CD8-positive, alpha-beta memory T cell (primary cell): ENCODE data around the gene FANCC. TPM values are rescaled to one million over a fixed set of nuclear protein-coding genes. Genes with fewer than 3 reads are reported as not detected.

ENCODE experiments used
- CTCF ChIA-PET: fragments of 350-600 bp; sonication (Branson Sonifier 250); formaldehyde crosslinking; loops from one replicate; lab custom pipeline; 2021; ENCODE audit warnings: antibody characterized with exemption; lab: Charles Lee
- POLR2A ChIA-PET: fragments of 350-600 bp; sonication (Branson Sonifier 250); formaldehyde crosslinking; loops from one replicate; lab custom pipeline; 2021; ENCODE audit warnings: antibody characterized with exemption; lab: Charles Lee
- DNase-seq, 5 donors: peaks; one replicate each; pipeline versions ENCODE4 v3.0.0 to v3.0.0-alpha.2; 2020 to 2022; ENCODE audit warnings: mixed read lengths in 1 of 5
- H3K27ac ChIP-seq: one replicate; pipeline ENCODE4 v1.7.0; 2013; ENCODE audit warnings: low read depth, mild to moderate bottlenecking, low read length, moderate library complexity
- H3K27me3 ChIP-seq: 2 replicates; pipeline ENCODE4 v1.7.0; 2013; ENCODE audit warnings: low read length, mild to moderate bottlenecking; ENCODE audit not compliant: insufficient read depth, poor library complexity, severe bottlenecking
- H3K36me3 ChIP-seq: 2 replicates; pipeline ENCODE4 v1.7.0; 2013; ENCODE audit warnings: mild to moderate bottlenecking, low read length, moderate library complexity; ENCODE audit not compliant: insufficient read depth
- H3K4me1 ChIP-seq: 2 replicates; pipeline ENCODE4 v1.7.0; 2013; ENCODE audit warnings: mild to moderate bottlenecking, low read length, moderate library complexity; ENCODE audit not compliant: insufficient read depth
- H3K4me3 ChIP-seq: 2 replicates; pipeline ENCODE4 v1.7.0; 2013; ENCODE audit warnings: mild to moderate bottlenecking, low read length
- H3K9me3 ChIP-seq: 2 replicates; pipeline ENCODE4 v1.7.0; 2013; ENCODE audit warnings: mild to moderate bottlenecking, low read length
- H3K27ac Mint-ChIP-seq, 8 donors: one replicate each; pipeline ENCODE4 v1.8.0; 2020 to 2021; ENCODE audit warnings: mixed read lengths in 8 of 8, mild to moderate bottlenecking in 6 of 8, inconsistent platforms in 3 of 8, moderate library complexity in 3 of 8
- H3K27me3 Mint-ChIP-seq, 2 donors: one replicate each; pipeline ENCODE4 v1.8.0; 2020 to 2021; ENCODE audit warnings: mixed read lengths in 2 of 2, mild to moderate bottlenecking in 1 of 2, moderate library complexity in 1 of 2
- H3K36me3 Mint-ChIP-seq, 3 donors: one replicate each; pipeline ENCODE4 v1.8.0; 2020 to 2021; ENCODE audit warnings: mixed read lengths in 3 of 3, inconsistent platforms in 1 of 3, mild to moderate bottlenecking in 1 of 3
- H3K4me1 Mint-ChIP-seq, 3 donors: one replicate each; pipeline ENCODE4 v1.8.0; 2020 to 2021; ENCODE audit warnings: mixed read lengths in 3 of 3, inconsistent platforms in 1 of 3, mild to moderate bottlenecking in 1 of 3
- H3K4me3 Mint-ChIP-seq, 7 donors: one replicate each; pipeline ENCODE4 v1.8.0; 2020 to 2021; ENCODE audit warnings: mixed read lengths in 7 of 7, mild to moderate bottlenecking in 6 of 7, moderate library complexity in 4 of 7, inconsistent platforms in 2 of 7
- H3K9me3 Mint-ChIP-seq, 5 donors: one replicate each; pipeline ENCODE4 v1.8.0; 2020 to 2022; ENCODE audit warnings: mixed read lengths in 5 of 5, mild to moderate bottlenecking in 3 of 5, moderate library complexity in 2 of 5, inconsistent platforms in 1 of 5
- polyA plus RNA-seq: library from polyadenylated mRNA; unstranded; fragments of 300-500 nt; fragmentation: Illumina TruSeq; gene quantifications from one replicate; pipeline ENCODE4 v1.2.3, GENCODE V29; 2021
- total RNA-seq, 2 experiments: library from RNA; stranded (reverse); gene quantifications; one replicate each; pipeline ENCODE4 v1.2.3, GENCODE V29; 2021

Gene FANCC
- total and polyA plus RNA-seq, 3 experiments from 2014 or later = 2.7 to 18.5 (median 18.0) TPM

DNA sequence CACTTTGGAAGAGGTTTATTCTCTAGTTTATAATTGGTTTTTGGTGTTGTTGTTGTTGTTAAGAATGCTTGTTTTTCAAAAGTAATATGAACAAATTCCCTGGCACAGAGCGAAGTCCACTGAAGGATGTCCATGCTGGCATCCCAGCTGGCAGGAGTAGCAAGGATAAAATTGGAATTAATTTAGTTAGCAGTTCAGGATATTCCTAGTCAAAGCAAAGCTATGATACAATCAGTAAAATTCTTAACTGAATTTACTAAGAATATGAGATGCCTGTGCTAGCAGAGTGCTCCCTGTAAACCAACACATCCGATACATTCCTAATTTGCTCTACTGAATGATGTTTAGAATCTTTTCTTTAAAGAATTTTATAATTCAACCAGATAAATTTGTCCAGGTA is 161.4 kb downstream of the FANCC start:
- Mint-ChIP-seq H3K4me1 (no peaks in the 10 kb centered on the region), H3K27ac (no peak overlapping the region), H3K36me3 (peaks cover 0 to 5% (median 0%) of the 10 kb centered on the region in 3 donors), H3K4me3 (no peak overlapping the region), H3K9me3 (no peaks in the 10 kb centered on the region), H3K27me3 (no peaks in the 10 kb centered on the region)
- ChIA-PET POLR2A (no interaction called here), CTCF (no interaction called here)
- no peaks in the 10 kb centered on the region for H3K9me3 ChIP-seq
- H3K27me3 ChIP-seq = no peaks in the 10 kb centered on the region
- H3K4me3 ChIP-seq = no peak overlapping the region
- no peak for DNase-seq
- no peaks in the 10 kb centered on the region for H3K36me3 ChIP-seq
- H3K4me1 ChIP-seq = no peaks in the 10 kb centered on the region
- H3K27ac ChIP-seq = no peak overlapping the region

DNA sequence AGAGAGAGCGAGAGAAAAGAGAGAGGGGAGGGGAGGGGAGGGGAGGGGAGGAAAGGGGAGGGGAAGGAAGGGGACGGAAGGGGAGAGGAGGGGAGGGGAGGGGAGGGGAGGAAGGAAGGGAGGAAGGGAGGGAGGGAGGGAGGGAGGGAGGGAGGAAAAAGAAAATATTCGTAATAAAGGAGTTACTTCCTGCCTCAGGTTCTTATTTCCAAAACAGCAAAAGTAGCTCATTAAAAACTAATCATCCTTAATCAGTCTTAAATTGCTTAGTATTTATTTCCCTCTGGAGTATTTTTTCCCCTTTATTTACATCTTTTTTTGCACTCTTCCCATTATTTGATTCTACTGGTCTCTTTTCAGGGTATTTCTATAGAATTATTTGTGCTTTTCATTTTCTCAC is 162.3 kb downstream of the FANCC start:
- H3K27me3 ChIP-seq = no peaks in the 10 kb centered on the region
- no peak overlapping the region for H3K27ac ChIP-seq
- H3K4me3 ChIP-seq = no peak overlapping the region
- H3K4me1 ChIP-seq = no peaks in the 10 kb centered on the region
- Mint-ChIP-seq H3K4me3 (no peak overlapping the region), H3K27me3 (no peaks in the 10 kb centered on the region), H3K36me3 (no peaks in the 10 kb centered on the region), H3K4me1 (no peaks in the 10 kb centered on the region), H3K9me3 (no peaks in the 10 kb centered on the region), H3K27ac (peak overlapping the region in 1 of 8 donors; percentile 25)
- no peaks in the 10 kb centered on the region for H3K9me3 ChIP-seq
- no peak for DNase-seq
- H3K36me3 ChIP-seq = no peaks in the 10 kb centered on the region
- CTCF ChIA-PET = no interaction called here
- POLR2A ChIA-PET = no interaction called here

DNA sequence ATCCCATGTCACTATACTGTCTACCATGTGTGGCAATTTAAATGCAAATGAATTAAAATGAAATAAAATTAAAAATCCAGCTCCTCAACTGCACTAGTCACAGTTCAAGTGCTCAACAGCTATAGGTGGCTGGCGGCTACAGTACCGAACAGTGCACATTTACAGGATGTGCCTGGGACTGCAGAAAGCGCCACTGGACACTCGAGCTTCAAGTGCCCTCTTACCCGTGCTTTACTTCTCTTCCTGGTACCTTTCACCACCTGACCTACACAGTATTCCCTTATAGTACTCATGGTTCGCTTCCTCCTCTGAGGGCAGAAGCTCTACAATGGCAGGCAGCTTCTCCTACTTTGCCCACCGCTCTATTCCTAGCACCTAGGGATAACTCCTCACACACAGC is 166.6 kb downstream of the FANCC start:
- Mint-ChIP-seq H3K4me3 (no peak overlapping the region), H3K9me3 (no peaks in the 10 kb centered on the region), H3K27ac (peak overlapping the region in 1 of 8 donors; percentile 21), H3K27me3 (no peaks in the 10 kb centered on the region), H3K4me1 (no peaks in the 10 kb centered on the region), H3K36me3 (no peaks in the 10 kb centered on the region)
- ChIA-PET POLR2A (no interaction called here), CTCF (interaction anchor here (1.4 kb wide), 1 partner anchor 23 kb away, joined by 6 read pairs; no protein-coding TSS in a partner anchor)
- Histone ChIP-seq H3K27me3 (no peaks in the 10 kb centered on the region), H3K27ac (no peak overlapping the region), H3K36me3 (no peaks in the 10 kb centered on the region), H3K9me3 (no peaks in the 10 kb centered on the region), H3K4me3 (no peak overlapping the region), H3K4me1 (no peaks in the 10 kb centered on the region)
- DNase-seq = no peak

- no peaks in the 10 kb centered on the region for H3K27me3 Mint-ChIP-seq
- no peaks in the 10 kb centered on the region for H3K9me3 Mint-ChIP-seq
- Histone ChIP-seq H3K4me1 (no peaks in the 10 kb centered on the region), H3K4me3 (no peak overlapping the region), H3K27me3 (no peaks in the 10 kb centered on the region), H3K27ac (no peak overlapping the region), H3K9me3 (no peaks in the 10 kb centered on the region), H3K36me3 (no peaks in the 10 kb centered on the region)
- no peaks in the 10 kb centered on the region for H3K4me1 Mint-ChIP-seq
- H3K27ac Mint-ChIP-seq = no peak overlapping the region
- H3K36me3 Mint-ChIP-seq = peaks cover 0 to 4% (median 2%) of the 10 kb centered on the region in 3 donors
- ChIA-PET POLR2A (no interaction called here), CTCF (no interaction called here)
- no peak for DNase-seq
- no peak overlapping the region for H3K4me3 Mint-ChIP-seq
Measured at GRCh38 chr9:95148208-95148520, 169.3 kb downstream of the FANCC start.

- H3K4me3 ChIP-seq = no peak overlapping the region
- Mint-ChIP-seq H3K4me3 (no peak overlapping the region), H3K36me3 (peaks cover 0 to 7% (median 4%) of the 10 kb centered on the region in 3 donors), H3K27me3 (no peaks in the 10 kb centered on the region), H3K27ac (no peak overlapping the region), H3K4me1 (no peaks in the 10 kb centered on the region), H3K9me3 (no peaks in the 10 kb centered on the region)
- no peaks in the 10 kb centered on the region for H3K4me1 ChIP-seq
- H3K27me3 ChIP-seq = no peaks in the 10 kb centered on the region
- DNase-seq = no peak
- ChIA-PET CTCF (no interaction called here), POLR2A (no interaction called here)
- H3K27ac ChIP-seq = no peak overlapping the region
- H3K36me3 ChIP-seq = no peaks in the 10 kb centered on the region
- no peaks in the 10 kb centered on the region for H3K9me3 ChIP-seq
Measured at GRCh38 chr9:95147452-95148207, 169.9 kb downstream of the FANCC start.

GRCh38 chr9:95143591-95144561 is 173.6 kb downstream of the FANCC start:
- Mint-ChIP-seq H3K27ac (no peak overlapping the region), H3K9me3 (no peaks in the 10 kb centered on the region), H3K36me3 (peaks cover 0 to 7% (median 4%) of the 10 kb centered on the region in 3 donors), H3K27me3 (no peaks in the 10 kb centered on the region), H3K4me3 (no peak overlapping the region), H3K4me1 (no peaks in the 10 kb centered on the region)
- CTCF ChIA-PET = interaction anchor here (1.4 kb wide), 1 partner anchor 24 kb away, joined by 4 read pairs; no protein-coding TSS in a partner anchor
- no peak for DNase-seq
- POLR2A ChIA-PET = no interaction called here
- Histone ChIP-seq H3K27me3 (no peaks in the 10 kb centered on the region), H3K4me3 (no peak overlapping the region), H3K36me3 (no peaks in the 10 kb centered on the region), H3K27ac (no peak overlapping the region), H3K4me1 (no peaks in the 10 kb centered on the region), H3K9me3 (no peaks in the 10 kb centered on the region)

GRCh38 chr9:95142728-95143127 is 174.8 kb downstream of the FANCC start:
- Mint-ChIP-seq H3K27me3 (no peaks in the 10 kb centered on the region), H3K4me3 (no peak overlapping the region), H3K36me3 (peaks cover 0 to 7% (median 4%) of the 10 kb centered on the region in 3 donors), H3K27ac (no peak overlapping the region), H3K9me3 (no peaks in the 10 kb centered on the region), H3K4me1 (no peaks in the 10 kb centered on the region)
- DNase-seq = no peak
- H3K27ac ChIP-seq = no peak overlapping the region
- no peaks in the 10 kb centered on the region for H3K27me3 ChIP-seq
- ChIA-PET POLR2A (no interaction called here), CTCF (no interaction called here)
- no peaks in the 10 kb centered on the region for H3K36me3 ChIP-seq
- H3K9me3 ChIP-seq = no peaks in the 10 kb centered on the region
- H3K4me3 ChIP-seq = no peak overlapping the region
- no peaks in the 10 kb centered on the region for H3K4me1 ChIP-seq

DNA sequence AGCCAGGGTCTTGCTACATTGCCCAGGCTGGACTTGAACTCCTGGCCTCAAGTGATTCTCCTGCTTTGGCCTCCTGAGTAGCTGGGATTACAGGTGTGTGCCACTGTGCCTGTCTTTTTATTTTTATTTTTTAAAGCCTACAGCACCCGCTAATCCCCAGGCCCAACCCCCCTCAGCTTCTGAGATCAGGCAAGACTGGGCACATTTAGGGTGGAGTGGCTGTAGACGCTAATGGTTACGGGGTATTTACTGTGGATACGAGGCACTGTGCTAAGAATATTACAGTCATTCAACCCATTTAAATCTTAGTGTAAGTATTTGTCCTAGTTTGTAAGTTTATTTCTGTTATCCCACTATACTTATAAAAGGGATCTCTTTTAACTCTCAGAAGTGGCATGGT is 175.2 kb downstream of the FANCC start:
- POLR2A ChIA-PET = no interaction called here
- H3K4me1 Mint-ChIP-seq = no peaks in the 10 kb centered on the region
- no peaks in the 10 kb centered on the region for H3K36me3 ChIP-seq
- no peak overlapping the region for H3K4me3 Mint-ChIP-seq
- H3K27me3 ChIP-seq = no peaks in the 10 kb centered on the region
- H3K27me3 Mint-ChIP-seq = no peaks in the 10 kb centered on the region
- no peaks in the 10 kb centered on the region for H3K9me3 ChIP-seq
- no peak for DNase-seq
- H3K36me3 Mint-ChIP-seq = peaks cover 0 to 7% (median 6%) of the 10 kb centered on the region in 3 donors
- H3K27ac Mint-ChIP-seq = no peak overlapping the region
- H3K9me3 Mint-ChIP-seq = no peaks in the 10 kb centered on the region
- CTCF ChIA-PET = no interaction called here
- no peak overlapping the region for H3K27ac ChIP-seq
- H3K4me3 ChIP-seq = no peak overlapping the region
- H3K4me1 ChIP-seq = no peaks in the 10 kb centered on the region
